ENCODE data around the gene GET4. TPM values are rescaled to one million over a fixed set of nuclear protein-coding genes. Genes with fewer than 3 reads are reported as not detected.

The GET4 gene
- total RNA-seq, 1 experiment from 2014 or later, result 98.5 TPM

GRCh38 chr7:894164-894867 is 18.0 kb downstream of the GET4 start:
- in situ Hi-C loops (cut with HindIII; ENCODE audit: low sequenced_read_pairs), result no loop called here
- no peak for DNase-seq (ENCODE audit: low spot score)

GRCh38 chr7:894927-895450 is 18.6 kb downstream of the GET4 start:
- in situ Hi-C loops (cut with HindIII; ENCODE audit: low sequenced_read_pairs), result no loop called here
- no peak for DNase-seq (ENCODE audit: low spot score)

GRCh38 chr7:895451-896052 is 19.2 kb downstream of the GET4 start:
- in situ Hi-C loops (cut with HindIII; ENCODE audit: low sequenced_read_pairs), result no loop called here
- no peak for DNase-seq (ENCODE audit: low spot score)

- no peak for DNase-seq (ENCODE audit: low spot score)
- in situ Hi-C loops (cut with HindIII; ENCODE audit: low sequenced_read_pairs), result no loop called here
Observed at GRCh38 chr7:896346-897075, 20.2 kb downstream of the GET4 start.

- in situ Hi-C loops (cut with HindIII; ENCODE audit: low sequenced_read_pairs), result no loop called here
- no peak for DNase-seq (ENCODE audit: low spot score)
Observed at GRCh38 chr7:897086-897485, 20.7 kb downstream of the GET4 start.

GRCh38 chr7:897771-898376 is 21.5 kb downstream of the GET4 start:
- peak; percentile 58 for DNase-seq (ENCODE audit: low spot score)
- in situ Hi-C loops (cut with HindIII; ENCODE audit: low sequenced_read_pairs), result no loop called here

GRCh38 chr7:898460-898854 is 22.1 kb downstream of the GET4 start:
- DNase-seq (ENCODE audit: low spot score), result no peak
- in situ Hi-C loops (cut with HindIII; ENCODE audit: low sequenced_read_pairs), result no loop called here

GRCh38 chr7:898855-899681 is 22.7 kb downstream of the GET4 start:
- in situ Hi-C loops (cut with HindIII; ENCODE audit: low sequenced_read_pairs), result no loop called here
- no peak for DNase-seq (ENCODE audit: low spot score)

GRCh38 chr7:899806-900205 is 23.5 kb downstream of the GET4 start:
- no peak for DNase-seq (ENCODE audit: low spot score)
- in situ Hi-C loops (cut with HindIII; ENCODE audit: low sequenced_read_pairs), result no loop called here

- in situ Hi-C loops (cut with HindIII; ENCODE audit: low sequenced_read_pairs), result no loop called here
- DNase-seq (ENCODE audit: low spot score), result no peak
Observed at GRCh38 chr7:900331-901040, 24.1 kb downstream of the GET4 start.

GRCh38 chr7:901041-901387 is 24.7 kb downstream of the GET4 start:
- DNase-seq (ENCODE audit: low spot score), result no peak
- in situ Hi-C loops (cut with HindIII; ENCODE audit: low sequenced_read_pairs), result no loop called here

- peak; percentile 40 for DNase-seq (ENCODE audit: low spot score)
- in situ Hi-C loops (cut with HindIII; ENCODE audit: low sequenced_read_pairs), result no loop called here
Observed at GRCh38 chr7:901388-902154, 25.2 kb downstream of the GET4 start.

GRCh38 chr7:902996-903395 is 26.6 kb downstream of the GET4 start:
- no peak for DNase-seq (ENCODE audit: low spot score)
- in situ Hi-C loops (cut with HindIII; ENCODE audit: low sequenced_read_pairs), result no loop called here

GRCh38 chr7:903921-904755 is 27.8 kb downstream of the GET4 start:
- in situ Hi-C loops (cut with HindIII; ENCODE audit: low sequenced_read_pairs), result no loop called here
- no peak for DNase-seq (ENCODE audit: low spot score)

- in situ Hi-C loops (cut with HindIII; ENCODE audit: low sequenced_read_pairs), result no loop called here
- no peak for DNase-seq (ENCODE audit: low spot score)
Observed at GRCh38 chr7:904847-905246, 28.5 kb downstream of the GET4 start.

GRCh38 chr7:906776-907157 is 30.4 kb downstream of the GET4 start:
- no peak for DNase-seq (ENCODE audit: low spot score)
- in situ Hi-C loops (cut with HindIII; ENCODE audit: low sequenced_read_pairs), result no loop called here

Measured in G401 (cell line).